Endothelial cell of umbilical vein (primary cell): ENCODE data around the gene DUSP2. TPM values are rescaled to one million over a fixed set of nuclear protein-coding genes. Genes with fewer than 3 reads are reported as not detected.

ENCODE experiments used
- BruUV-seq: library from RNA; stranded (reverse); fragments of 400-500 nt; replicated peaks from 2 replicates; lab custom pipeline; 2021; lab: Mats Ljungman, UMichigan
- CTCF ChIA-PET: fragments of 300-600, 350-600 bp; sonication (Branson Sonifier 250); formaldehyde crosslinking; loops from one replicate; lab custom pipeline; 2021; ENCODE audit warnings: antibody characterized with exemption, inconsistent platforms; lab: Charles Lee
- POLR2A ChIA-PET: fragments of 300-600, 350-600 bp; sonication (Branson Sonifier 250); formaldehyde crosslinking; loops from one replicate; lab custom pipeline; 2021; ENCODE audit warnings: antibody characterized with exemption, inconsistent platforms; lab: Charles Lee
- DNase-seq: peaks from one replicate; pipeline ENCODE4 v3.0.0-alpha.2; 2011; ENCODE audit warnings: low read depth, low spot score
- FAIRE-seq: peaks from 2 replicates; lab custom pipeline; 2011; peaks lifted over from hg19 to GRCh38; lab: Jason Lieb, UNC
- H2AFZ ChIP-seq: 2 replicates; pipeline ENCODE4 v1.6.0; 2012; ENCODE audit warnings: low read depth, low read length, control low read depth, inconsistent platforms
- H3K27ac ChIP-seq: 2 replicates; pipeline ENCODE4 v1.5.1; 2011; ENCODE audit warnings: low read depth, mild to moderate bottlenecking, control low read depth, low read length, moderate library complexity; ENCODE audit not compliant: insufficient read depth
- H3K27me3 ChIP-seq, 2 experiments: 2 replicates each; pipeline versions ENCODE4 v1.6.0 to v1.6.1; 2011; ENCODE audit warnings: low read length in 2 of 2, mixed read lengths in 1 of 2; ENCODE audit not compliant: control insufficient read depth in 2 of 2, insufficient read depth in 2 of 2
- H3K36me3 ChIP-seq, 2 experiments: 2 replicates in 1 of 2; 3 replicates in 1 of 2; pipeline ENCODE4 v1.5.1; 2011; ENCODE audit warnings: low read length in 2 of 2, mild to moderate bottlenecking in 1 of 2, moderate library complexity in 1 of 2; ENCODE audit not compliant: control insufficient read depth in 2 of 2, insufficient read depth in 2 of 2; ENCODE audit errors: extremely low read depth in 1 of 2
- H3K4me1 ChIP-seq: 3 replicates; pipeline ENCODE4 v1.5.1; 2011; ENCODE audit warnings: mild to moderate bottlenecking, low read length; ENCODE audit not compliant: control insufficient read depth, insufficient read depth; ENCODE audit errors: extremely low read depth
- H3K4me2 ChIP-seq: 2 replicates; pipeline ENCODE4 v1.6.1; 2011; ENCODE audit warnings: low read length, control low read depth, mixed read lengths; ENCODE audit not compliant: insufficient read depth
- H3K4me3 ChIP-seq, 3 experiments: fragments of 200-600 bp in 1 of 3; sonication (generic), shearing (Covaris generic) in 1 of 3; replicated peaks in 1 of 3; 2 replicates each; pipeline ENCODE4 v1.5.1; 2011 to 2016; ENCODE audit warnings: control low read depth in 3 of 3, low read length in 3 of 3, mild to moderate bottlenecking in 2 of 3, inconsistent platforms in 1 of 3, low read depth in 1 of 3, moderate library complexity in 1 of 3; ENCODE audit not compliant: insufficient read depth in 1 of 3
- H3K79me2 ChIP-seq: 2 replicates; pipeline ENCODE4 v1.6.0; 2012; ENCODE audit warnings: low read length, inconsistent platforms; ENCODE audit not compliant: control insufficient read depth, insufficient read depth
- H3K9ac ChIP-seq: replicated peaks from 2 replicates; pipeline ENCODE3; 2011; ENCODE audit warnings: low read length, control low read depth; ENCODE audit not compliant: insufficient read depth; ENCODE audit errors: extremely low read depth
- H3K9me1 ChIP-seq: replicated peaks from 3 replicates; pipeline ENCODE4 v1.6.0; 2011; ENCODE audit warnings: mild to moderate bottlenecking, low read length; ENCODE audit not compliant: control insufficient read depth, insufficient read depth; ENCODE audit errors: extremely low read depth
- H3K9me3 ChIP-seq: replicated peaks from 2 replicates; pipeline ENCODE4 v1.5.1; 2012; ENCODE audit warnings: low read length, inconsistent platforms; ENCODE audit not compliant: control insufficient read depth, insufficient read depth
- H4K20me1 ChIP-seq: replicated peaks from 2 replicates; pipeline ENCODE3; 2011; ENCODE audit warnings: mild to moderate bottlenecking, low read length; ENCODE audit not compliant: control insufficient read depth, insufficient read depth; ENCODE audit errors: extremely low read depth
- FOS ChIP-seq: IDR thresholded peaks from 2 replicates; pipeline ENCODE4 v1.6.1; 2011; ENCODE audit warnings: mild to moderate bottlenecking, low read length, moderate library complexity, borderline replicate concordance; ENCODE audit not compliant: insufficient read depth
- JUN ChIP-seq: IDR thresholded peaks from 2 replicates; pipeline ENCODE4 v1.6.1; 2011; ENCODE audit warnings: borderline replicate concordance, low read depth; ENCODE audit not compliant: insufficient read length, insufficient read depth
- MAX ChIP-seq: IDR thresholded peaks from 2 replicates; pipeline ENCODE4 v1.6.1; 2011; ENCODE audit not compliant: insufficient read depth, insufficient read length
- MYC ChIP-seq: IDR thresholded peaks from one replicate; pipeline ENCODE4 v1.6.1; 2011; ENCODE audit warnings: mild to moderate bottlenecking, low read depth, low read length
- POLR2A ChIP-seq: IDR thresholded peaks from 2 replicates; pipeline ENCODE4 v1.6.1; 2012; ENCODE audit warnings: low read depth, mild to moderate bottlenecking, control low read depth, low read length
- POLR2AphosphoS5 ChIP-seq: IDR thresholded peaks from 2 replicates; pipeline ENCODE4 v1.6.1; 2012; ENCODE audit warnings: low read depth, mild to moderate bottlenecking, control low read depth, low read length, moderate library complexity; ENCODE audit not compliant: insufficient read depth
- dilution Hi-C: fragments of 300-500 bp; cut with MboI; formaldehyde crosslinking; loops from one replicate; pipeline ENCODE4 v1.15.0; 2019; ENCODE audit warnings: low sequenced_read_pairs; ENCODE audit not compliant: extremely low pct_ligation_motif_present
- intact Hi-C: fragments of 100-400 bp; cut with micrococcal nuclease; formaldehyde crosslinking; loops from one replicate; pipeline ENCODE4 v1.10.0; 2022
- polyA plus RNA-seq, 4 experiments: library from polyadenylated mRNA; depleted of rRNA in 3 of 4; stranded (reverse) in 3 of 4; unstranded in 1 of 4; fragments of >200 nt; gene quantifications; 2 replicates each; pipeline versions ENCODE4 v1.2.1 to v1.2.3, GENCODE V29; 2011 to 2012; ENCODE audit warnings: missing spikeins in 1 of 4
- total RNA-seq: library from RNA; stranded (reverse); gene quantifications from 2 replicates; pipeline ENCODE4 v1.2.3, GENCODE V29; 2021
- TF ChIP-seq, protein P1 (sequence below), 2 donors: IDR thresholded peaks; 1 replicate in 1 of 2; 2 replicates in 1 of 2; pipeline ENCODE4 v1.5.1; 2011; ENCODE audit warnings: low read length in 2 of 2, mild to moderate bottlenecking in 2 of 2, moderate library complexity in 2 of 2, control low read depth in 1 of 2, inconsistent platforms in 1 of 2, low read depth in 1 of 2; ENCODE audit not compliant: insufficient read depth in 1 of 2; ENCODE audit errors: extremely low read depth in 1 of 2

DUSP2 gene
- total and polyA plus RNA-seq, 2 donors (not counting 3 experiments of a cell fraction or from before 2014, with no cell fraction given): 0.33 TPM

GRCh38 chr2:96150007-96150640 lies 4.9 kb upstream of the DUSP2 start:
- no peak overlapping the region for H2AFZ ChIP-seq
- H3K27ac ChIP-seq: no peak overlapping the region
- FAIRE-seq (no peak), DNase-seq (no peak)
- dilution Hi-C loops: no loop called here
- no peaks in the 10 kb centered on the region for H3K4me1 ChIP-seq
- H4K20me1 ChIP-seq: no peaks in the 10 kb centered on the region
- POLR2A ChIA-PET: no interaction called here
- no peak overlapping the region for H3K4me3 ChIP-seq
- H3K9ac ChIP-seq: no peak overlapping the region
- intact Hi-C loops: no loop called here
- no peak overlapping the region for H3K4me2 ChIP-seq
- H3K27me3 ChIP-seq: no peaks in the 10 kb centered on the region
- H3K9me1 ChIP-seq: no peaks in the 10 kb centered on the region
- no peaks in the 10 kb centered on the region for H3K9me3 ChIP-seq
- no peak for TF ChIP-seq MAX
- TF ChIP-seq JUN: no peak
- no peak for TF ChIP-seq MYC
- TF ChIP-seq POLR2A: no peak
- no peak for TF ChIP-seq FOS
- no peak for TF ChIP-seq POLR2AphosphoS5
- TF ChIP-seq, protein P1, sequence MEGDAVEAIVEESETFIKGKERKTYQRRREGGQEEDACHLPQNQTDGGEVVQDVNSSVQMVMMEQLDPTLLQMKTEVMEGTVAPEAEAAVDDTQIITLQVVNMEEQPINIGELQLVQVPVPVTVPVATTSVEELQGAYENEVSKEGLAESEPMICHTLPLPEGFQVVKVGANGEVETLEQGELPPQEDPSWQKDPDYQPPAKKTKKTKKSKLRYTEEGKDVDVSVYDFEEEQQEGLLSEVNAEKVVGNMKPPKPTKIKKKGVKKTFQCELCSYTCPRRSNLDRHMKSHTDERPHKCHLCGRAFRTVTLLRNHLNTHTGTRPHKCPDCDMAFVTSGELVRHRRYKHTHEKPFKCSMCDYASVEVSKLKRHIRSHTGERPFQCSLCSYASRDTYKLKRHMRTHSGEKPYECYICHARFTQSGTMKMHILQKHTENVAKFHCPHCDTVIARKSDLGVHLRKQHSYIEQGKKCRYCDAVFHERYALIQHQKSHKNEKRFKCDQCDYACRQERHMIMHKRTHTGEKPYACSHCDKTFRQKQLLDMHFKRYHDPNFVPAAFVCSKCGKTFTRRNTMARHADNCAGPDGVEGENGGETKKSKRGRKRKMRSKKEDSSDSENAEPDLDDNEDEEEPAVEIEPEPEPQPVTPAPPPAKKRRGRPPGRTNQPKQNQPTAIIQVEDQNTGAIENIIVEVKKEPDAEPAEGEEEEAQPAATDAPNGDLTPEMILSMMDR (IDR thresholded peaks at IDR 0.05; ENCODE audit: extremely low read depth in 1 of 2, insufficient read depth in 1 of 2, low read depth in 1 of 2, low read length in 2 of 2): no peak
- H3K79me2 ChIP-seq: no peaks in the 10 kb centered on the region
- CTCF ChIA-PET: interaction anchor here (1.3 to 6.3 kb wide), 2 partner anchors 25 to 34 kb away, joined by 4 to 26 read pairs; partner anchors contain the start of gene ADRA2B
- BruUV-seq: no TSS peak
- no peaks in the 10 kb centered on the region for H3K36me3 ChIP-seq
